ENCODE data around the gene CXCR4.

DNA sequence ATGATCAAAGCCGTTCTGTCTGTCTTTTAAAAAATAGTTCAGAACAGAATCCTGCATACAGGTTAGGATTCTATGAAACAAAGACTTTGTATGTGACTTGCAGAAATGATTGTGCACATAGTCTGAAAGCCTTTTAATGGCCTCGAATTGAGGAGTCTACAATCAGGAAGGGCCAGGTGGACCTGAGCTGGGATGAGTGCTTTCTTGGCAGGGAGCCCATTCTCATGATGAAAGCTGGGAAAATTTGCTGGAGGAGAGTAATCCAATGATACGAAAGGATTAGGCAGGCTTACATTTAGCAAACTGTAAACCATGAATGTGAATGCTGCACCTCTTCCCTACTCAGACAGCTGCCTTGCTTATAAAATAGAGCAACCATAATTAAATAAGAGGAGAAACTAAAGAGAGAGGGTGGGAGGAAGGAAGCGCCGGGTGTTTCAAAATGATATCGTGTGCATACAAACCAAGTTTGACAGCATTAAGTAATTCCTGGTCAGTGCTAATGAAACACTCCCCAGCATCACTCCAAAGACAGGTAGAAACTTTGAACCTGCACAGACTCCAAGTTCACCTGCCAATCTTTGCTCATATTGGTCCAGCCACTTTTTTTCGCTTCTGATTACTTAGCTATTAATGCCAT is 23.7 kb upstream of the CXCR4 start:
- TF ChIP-seq, protein P1, sequence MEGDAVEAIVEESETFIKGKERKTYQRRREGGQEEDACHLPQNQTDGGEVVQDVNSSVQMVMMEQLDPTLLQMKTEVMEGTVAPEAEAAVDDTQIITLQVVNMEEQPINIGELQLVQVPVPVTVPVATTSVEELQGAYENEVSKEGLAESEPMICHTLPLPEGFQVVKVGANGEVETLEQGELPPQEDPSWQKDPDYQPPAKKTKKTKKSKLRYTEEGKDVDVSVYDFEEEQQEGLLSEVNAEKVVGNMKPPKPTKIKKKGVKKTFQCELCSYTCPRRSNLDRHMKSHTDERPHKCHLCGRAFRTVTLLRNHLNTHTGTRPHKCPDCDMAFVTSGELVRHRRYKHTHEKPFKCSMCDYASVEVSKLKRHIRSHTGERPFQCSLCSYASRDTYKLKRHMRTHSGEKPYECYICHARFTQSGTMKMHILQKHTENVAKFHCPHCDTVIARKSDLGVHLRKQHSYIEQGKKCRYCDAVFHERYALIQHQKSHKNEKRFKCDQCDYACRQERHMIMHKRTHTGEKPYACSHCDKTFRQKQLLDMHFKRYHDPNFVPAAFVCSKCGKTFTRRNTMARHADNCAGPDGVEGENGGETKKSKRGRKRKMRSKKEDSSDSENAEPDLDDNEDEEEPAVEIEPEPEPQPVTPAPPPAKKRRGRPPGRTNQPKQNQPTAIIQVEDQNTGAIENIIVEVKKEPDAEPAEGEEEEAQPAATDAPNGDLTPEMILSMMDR (IDR thresholded peaks at IDR 0.05), result no peak
- no peak for TF ChIP-seq EP300 (IDR thresholded peaks at IDR 0.05)
- no peak for TF ChIP-seq POLR2A (IDR thresholded peaks at IDR 0.05)
